Activated CD4-positive, alpha-beta T cell treated with anti-CD3 and anti-CD28 coated beads for 1 hour (primary cell): ENCODE measurements around the gene CDKAL1.

Source experiments
- DNase-seq: peaks from one replicate; pipeline ENCODE4 v3.0.0-alpha.2; 2020

The CDKAL1 gene

DNA sequence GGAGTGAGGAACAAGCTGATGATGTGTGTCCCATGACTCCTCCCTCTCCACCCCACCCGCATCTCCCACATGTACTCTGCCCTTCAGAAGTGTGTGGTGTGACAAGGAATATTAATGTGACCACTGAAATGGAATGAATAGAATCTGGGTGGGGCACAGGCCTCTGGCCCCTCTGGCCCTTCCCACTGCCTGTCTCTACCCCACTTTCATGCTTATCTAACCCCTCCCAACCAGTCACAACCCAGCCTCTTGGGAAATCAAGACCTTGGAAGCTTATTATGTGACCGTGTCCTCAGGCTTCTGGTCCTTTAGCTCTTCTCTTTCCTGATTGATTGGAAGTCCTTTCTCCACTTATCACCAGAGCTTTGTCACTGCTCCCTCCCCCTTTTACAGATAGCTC, 747.1 kb downstream of the CDKAL1 start:
- no peak for DNase-seq
